Right lobe of liver (tissue), 6 donors: ENCODE measurements around the gene SIPA1. TPM values are rescaled to one million over a fixed set of nuclear protein-coding genes. Genes with fewer than 3 reads are reported as not detected.
A peak's percentile ranks its signal among the peaks of the same experiment; 100 is the strongest.

ENCODE experiments used
- ATAC-seq, 4 donors: fragments of 200-7000 bp; cut with Tn5 transposase; one replicate each; pipeline ENCODE4 v1.9.1; 2020; ENCODE audit warnings: mild to moderate bottlenecking in 4 of 4, moderate library complexity in 4 of 4
- DNase-seq, 3 donors: peaks; one replicate each; pipeline ENCODE4 v3.0.0-alpha.2; 2020
- H3K27ac ChIP-seq, 3 donors: fragments of 200-600 bp; one replicate each; pipeline ENCODE4 v1.8.0; 2022
- H3K27me3 ChIP-seq, 2 donors: fragments of 200-600 bp; one replicate each; pipeline ENCODE4 v1.8.0; 2022
- H3K36me3 ChIP-seq, 4 donors: fragments of 200-600 bp; sonication (generic) in 1 of 4; one replicate each; pipeline versions ENCODE4 v1.5.1 to v1.8.0; 2017 to 2022; ENCODE audit warnings: control low read depth in 1 of 4
- H3K4me1 ChIP-seq, 4 donors: fragments of 200-600 bp; sonication (generic) in 1 of 4; one replicate each; pipeline versions ENCODE4 v1.5.1 to v1.8.0; 2017 to 2022; ENCODE audit warnings: control low read depth in 1 of 4
- H3K4me3 ChIP-seq, 3 donors: fragments of 200-600 bp; one replicate each; pipeline ENCODE4 v1.8.0; 2022
- H3K9me3 ChIP-seq, 4 donors: fragments of 200-600 bp; sonication (generic) in 1 of 4; one replicate each; pipeline versions ENCODE4 v1.5.1 to v1.8.0; 2017 to 2022; ENCODE audit warnings: control low read depth in 1 of 4
- POLR2A ChIP-seq: fragments of 450-650 bp; IDR thresholded peaks from one replicate; pipeline ENCODE4 v1.6.1; 2017; ENCODE audit warnings: antibody characterized with exemption, mild to moderate bottlenecking
- WGBS: methylation state at CpG from one replicate; pipeline ENCODE4 v1.1.6; 2018; ENCODE audit warnings: low coverage, low lambda C conversion rate; ENCODE audit not compliant: insufficient coverage; ENCODE audit errors: missing lambda C conversion rate; 5-methylcytosine and 5-hydroxymethylcytosine counted together
- intact Hi-C, 2 donors: fragments of 100-400 bp; cut with DNase I; formaldehyde crosslinking; loops; one replicate each; pipeline versions ENCODE4 v1.11.2 to v1.14.1; 2022
- total RNA-seq, 6 experiments: library from RNA; depleted of rRNA in 2 of 6; stranded (reverse); fragments of >200 nt in 2 of 6; fragmentation: NEBNext Ultra II Directional in 3 of 6; extraction: Animal tissue kit (Norgen Biotek cat#: 25700) in 3 of 6; gene quantifications; one replicate each; pipeline versions ENCODE4 v1.1.0 to v1.2.4, GENCODE V29; 2016 to 2023
- TF ChIP-seq, protein P1 (sequence below), 4 donors: fragments of 200-600 bp in 3 of 4; fragments of 450-650 bp in 1 of 4; IDR thresholded peaks; one replicate each; pipeline versions ENCODE4 v1.5.1 to v1.8.0; 2016 to 2022; ENCODE audit warnings: antibody characterized with exemption in 4 of 4, mild to moderate bottlenecking in 2 of 4
- donor health status: DM: no; HTN: yes; CAD: no.
- donor health status: DM: no; HTN: no; CAD: no.
- donor health status: DM: no; HTN: no; CAD: no.
- donor health status: DM: no; HTN: yes; CAD: no.
- donor health status: DM: no; HTN: yes; CAD: no.

Gene SIPA1
- total RNA-seq, 6 experiments from 2014 or later, result 21.1 to 34.1 (median 25.3) TPM

DNA sequence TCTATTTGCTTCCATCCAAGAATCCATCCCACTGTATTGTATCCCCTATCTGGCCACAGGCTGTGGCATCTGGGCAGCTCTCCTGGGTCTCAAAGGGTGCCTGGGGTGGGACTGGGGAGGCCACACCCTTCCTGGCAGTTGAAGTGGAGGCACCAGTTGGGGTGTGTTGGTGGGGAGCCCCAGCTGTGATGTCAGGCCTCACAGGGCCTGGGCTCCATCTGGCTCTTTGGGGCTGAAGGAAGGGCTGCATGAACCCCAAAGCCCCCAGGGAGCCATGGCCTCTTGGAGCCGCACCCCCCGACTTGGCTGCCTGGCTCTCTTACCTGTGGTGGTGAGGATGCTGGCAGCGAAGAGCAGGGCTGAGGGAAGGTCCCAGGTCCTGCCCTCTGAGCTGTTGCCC lies 42.8 kb upstream of the SIPA1 start:
- DNase-seq (no peak), ATAC-seq (no peak)
- Histone ChIP-seq H3K4me1 (no peaks in the 10 kb centered on the region), H3K4me3 (no peak overlapping the region), H3K9me3 (no peaks in the 10 kb centered on the region), H3K27ac (no peak overlapping the region), H3K36me3 (peaks cover 0 to 17% (median 8%) of the 10 kb centered on the region in 4 donors), H3K27me3 (no peaks in the 10 kb centered on the region)
- TF ChIP-seq, protein P1, sequence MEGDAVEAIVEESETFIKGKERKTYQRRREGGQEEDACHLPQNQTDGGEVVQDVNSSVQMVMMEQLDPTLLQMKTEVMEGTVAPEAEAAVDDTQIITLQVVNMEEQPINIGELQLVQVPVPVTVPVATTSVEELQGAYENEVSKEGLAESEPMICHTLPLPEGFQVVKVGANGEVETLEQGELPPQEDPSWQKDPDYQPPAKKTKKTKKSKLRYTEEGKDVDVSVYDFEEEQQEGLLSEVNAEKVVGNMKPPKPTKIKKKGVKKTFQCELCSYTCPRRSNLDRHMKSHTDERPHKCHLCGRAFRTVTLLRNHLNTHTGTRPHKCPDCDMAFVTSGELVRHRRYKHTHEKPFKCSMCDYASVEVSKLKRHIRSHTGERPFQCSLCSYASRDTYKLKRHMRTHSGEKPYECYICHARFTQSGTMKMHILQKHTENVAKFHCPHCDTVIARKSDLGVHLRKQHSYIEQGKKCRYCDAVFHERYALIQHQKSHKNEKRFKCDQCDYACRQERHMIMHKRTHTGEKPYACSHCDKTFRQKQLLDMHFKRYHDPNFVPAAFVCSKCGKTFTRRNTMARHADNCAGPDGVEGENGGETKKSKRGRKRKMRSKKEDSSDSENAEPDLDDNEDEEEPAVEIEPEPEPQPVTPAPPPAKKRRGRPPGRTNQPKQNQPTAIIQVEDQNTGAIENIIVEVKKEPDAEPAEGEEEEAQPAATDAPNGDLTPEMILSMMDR (IDR thresholded peaks at IDR 0.05), result no peak
- TF ChIP-seq POLR2A, result no peak
- intact Hi-C loops, result no loop called here
- no CpG with 5 or more reads among the region's 3 CpGs for whole genome bisulfite sequencing

DNA sequence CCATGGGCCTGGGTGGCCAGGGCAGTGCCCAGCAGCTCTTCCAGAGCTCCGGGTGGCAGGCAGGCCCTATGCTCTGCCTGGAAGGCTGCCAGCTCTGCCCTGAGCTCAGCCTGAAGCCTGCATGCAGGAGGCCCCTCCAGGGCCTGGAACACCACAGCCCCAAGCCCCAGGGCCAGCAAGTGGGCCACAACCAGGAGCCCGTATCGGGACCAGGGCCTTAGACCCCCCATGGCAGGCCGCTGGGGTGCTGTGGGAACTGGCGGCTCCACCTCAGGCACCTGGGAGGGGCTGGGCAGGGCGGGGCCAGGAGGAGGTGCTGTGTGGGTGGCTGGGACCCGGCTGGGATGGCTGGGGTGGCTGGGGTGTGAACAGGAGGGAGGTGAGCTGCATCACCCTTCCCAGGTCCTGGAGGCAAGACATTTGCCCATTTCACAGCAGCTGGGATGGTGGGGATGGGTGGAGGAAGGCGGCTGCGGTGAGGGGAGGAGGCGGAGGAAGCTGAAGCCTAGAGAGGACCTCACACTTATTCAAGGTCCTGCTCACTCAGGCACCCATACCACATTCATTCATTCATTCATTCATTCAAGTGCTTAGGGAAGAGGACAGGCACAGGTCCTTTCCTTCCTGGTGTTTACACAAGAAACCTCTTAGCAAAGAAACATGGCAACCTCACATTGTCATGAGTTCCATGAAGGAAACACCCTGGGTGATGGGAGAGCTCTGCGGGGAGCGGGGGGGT lies 42.2 kb upstream of the SIPA1 start, which contains the start of gene KCNK7:
Gene KCNK7, minus strand, starts transcription at position 258 of the 739 bp plus-strand sequence. Its CDS starts 28 bp downstream, at position 230.
- TF ChIP-seq, protein P1 (IDR thresholded peaks at IDR 0.05), result no peak
- no peak for TF ChIP-seq POLR2A
- ATAC-seq, result peak in 1 of 4 donors; percentile 3

DNA sequence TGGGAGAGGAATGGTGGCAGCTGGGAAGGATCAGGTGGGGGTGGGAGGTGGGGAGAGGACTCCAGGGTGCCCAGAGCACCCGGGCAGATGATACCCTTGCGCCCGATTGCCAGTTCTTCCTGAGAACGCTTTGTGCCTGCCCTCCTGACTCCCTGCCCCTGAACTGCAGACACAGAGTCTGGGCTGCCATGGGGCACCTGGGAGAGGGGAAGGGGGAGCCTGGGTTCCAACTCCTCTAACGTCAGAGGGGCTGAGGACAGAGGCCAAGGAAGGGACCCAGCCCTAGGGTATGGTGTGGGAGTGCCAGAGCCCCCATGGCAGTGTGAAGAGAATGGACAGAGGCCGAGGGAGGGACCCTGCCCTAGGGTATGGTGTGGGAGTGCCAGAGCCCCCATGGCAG lies 41.4 kb upstream of the SIPA1 start:
- intact Hi-C loops, result no loop called here
- H3K9me3 ChIP-seq, result no peaks in the 10 kb centered on the region
- TF ChIP-seq, protein P1 (IDR thresholded peaks at IDR 0.05), result no peak
- TF ChIP-seq POLR2A, result no peak
- no peak overlapping the region for H3K27ac ChIP-seq
- H3K4me3 ChIP-seq, result no peak overlapping the region
- H3K36me3 ChIP-seq, result peaks cover 0 to 17% (median 8%) of the 10 kb centered on the region in 4 donors
- no peak for ATAC-seq
- H3K4me1 ChIP-seq, result no peaks in the 10 kb centered on the region
- WGBS, result 82% methylated on average over 3 of the region's 6 CpGs
- no peaks in the 10 kb centered on the region for H3K27me3 ChIP-seq
- DNase-seq, result no peak

More for the DNA sequence above, 42.2 kb upstream of the SIPA1 start, which contains the start of gene KCNK7:
- Histone ChIP-seq H3K4me3 (no peak within 1 kb of the TSS), H3K27ac (no peak within 1 kb of the TSS), H3K4me1 (no peaks in the 10 kb centered on the region), H3K9me3 (no peaks in the 10 kb centered on the region), H3K36me3 (peaks cover 0 to 17% (median 8%) of the 10 kb centered on the region in 4 donors), H3K27me3 (no peaks in the 10 kb centered on the region)
- intact Hi-C loops, result no loop called here
- no peak for DNase-seq
- WGBS, result 71% methylated on average over 6 of the region's 12 CpGs

DNA sequence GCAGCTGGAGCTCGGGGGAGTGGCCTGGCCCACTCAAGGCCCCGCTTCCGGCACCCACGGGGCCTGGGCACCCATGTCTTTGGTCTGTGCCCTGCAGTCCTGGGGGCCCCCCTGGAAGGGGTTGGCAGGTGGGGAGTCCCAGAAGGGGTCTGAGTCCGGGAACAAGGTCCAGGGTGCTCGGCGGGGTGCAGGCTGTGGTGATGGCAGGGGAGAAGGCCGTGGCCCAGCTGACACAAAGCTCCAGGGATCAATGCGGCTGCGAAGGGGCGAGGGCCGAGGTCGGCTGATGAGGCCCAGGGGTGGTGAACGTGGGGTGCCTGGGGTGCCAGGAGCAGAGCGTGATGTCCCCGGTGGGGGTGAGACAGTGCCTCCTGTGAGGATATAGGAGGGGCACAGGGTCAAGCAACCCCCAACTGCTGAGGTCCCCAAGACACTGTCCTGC lies 39.6 kb upstream of the SIPA1 start:
- ATAC-seq, result no peak
- Histone ChIP-seq H3K36me3 (peaks cover 0 to 24% (median 12%) of the 10 kb centered on the region in 4 donors), H3K27ac (no peak overlapping the region), H3K4me1 (no peaks in the 10 kb centered on the region), H3K9me3 (no peaks in the 10 kb centered on the region), H3K4me3 (no peak overlapping the region), H3K27me3 (no peaks in the 10 kb centered on the region)
- intact Hi-C loops, result no loop called here
- TF ChIP-seq, protein P1 (IDR thresholded peaks at IDR 0.05), result no peak
- TF ChIP-seq POLR2A, result no peak
- 73% methylated on average over 4 of the region's 16 CpGs for WGBS
- DNase-seq, result no peak
